Measurements from ENCODE around the gene PIEZO1.

PIEZO1 gene

GRCh38 chr16:88806491-88807111, 21.6 kb upstream of the PIEZO1 start:
- H3K4me3 ChIP-seq (ENCODE audit: low read length) = no peak overlapping the region
- no peak for DNase-seq (ENCODE audit: low read depth)
- TF ChIP-seq CTCF (IDR thresholded peaks at IDR 0.05; ENCODE audit: insufficient read depth, low read depth, low read length, missing control alignments) = no peak

GRCh38 chr16:88805887-88806393, 20.9 kb upstream of the PIEZO1 start:
- DNase-seq (ENCODE audit: low read depth) = no peak
- H3K4me3 ChIP-seq (ENCODE audit: low read length) = no peak overlapping the region
- TF ChIP-seq CTCF (IDR thresholded peaks at IDR 0.05; ENCODE audit: insufficient read depth, low read depth, low read length, missing control alignments) = no peak

- no peak for TF ChIP-seq CTCF (IDR thresholded peaks at IDR 0.05; ENCODE audit: insufficient read depth, low read depth, low read length, missing control alignments)
- DNase-seq (ENCODE audit: low read depth) = no peak
- H3K4me3 ChIP-seq (ENCODE audit: low read length) = no peak overlapping the region
These were observed 20.3 kb upstream of the PIEZO1 start for GRCh38 chr16:88805340-88805715.

GRCh38 chr16:88804552-88805339, 19.7 kb upstream of the PIEZO1 start:
- peak overlapping the region; percentile 47 for H3K4me3 ChIP-seq (ENCODE audit: low read length)
- no peak for DNase-seq (ENCODE audit: low read depth)
- TF ChIP-seq CTCF (IDR thresholded peaks at IDR 0.05; ENCODE audit: insufficient read depth, low read depth, low read length, missing control alignments) = no peak

- H3K4me3 ChIP-seq (ENCODE audit: low read length) = peak overlapping the region; percentile 47
- TF ChIP-seq CTCF (IDR thresholded peaks at IDR 0.05; ENCODE audit: insufficient read depth, low read depth, low read length, missing control alignments) = no peak
- no peak for DNase-seq (ENCODE audit: low read depth)
These were observed 19.1 kb upstream of the PIEZO1 start for GRCh38 chr16:88804173-88804551.

- peak; percentile 75 for DNase-seq (ENCODE audit: low read depth)
- peak within 1 kb of the TSS; percentile 61 for H3K4me3 ChIP-seq (ENCODE audit: low read length)
- TF ChIP-seq CTCF (IDR thresholded peaks at IDR 0.05; ENCODE audit: insufficient read depth, low read depth, low read length, missing control alignments) = no peak
These were observed 18.4 kb upstream of the PIEZO1 start, which contains the start of gene CDT1 for GRCh38 chr16:88803264-88803987. TSS of gene CDT1 (plus strand) at chr16:88803789. CDS start at chr16:88803832, 43 bp downstream.
